Kasumi-1 (cell line): Measurements from ENCODE around the gene MAPK10.
"Not testable (repeated sequence)": the region's sequence is repeated elsewhere in the genome, so short reads cannot be mapped to it uniquely, and the experiment has no call there.

ENCODE experiments used
- DNase-seq, 2 experiments: peaks; one replicate each; lab custom pipeline; 2025; lab: John Stamatoyannopoulos, UW

The MAPK10 gene

GRCh38 chr4:86035688-86036087 lies 324.2 kb downstream of the MAPK10 start:
- no peak for DNase-seq

- DNase-seq: no peak
Observed at GRCh38 chr4:86034616-86035015, 325.2 kb downstream of the MAPK10 start.

DNA sequence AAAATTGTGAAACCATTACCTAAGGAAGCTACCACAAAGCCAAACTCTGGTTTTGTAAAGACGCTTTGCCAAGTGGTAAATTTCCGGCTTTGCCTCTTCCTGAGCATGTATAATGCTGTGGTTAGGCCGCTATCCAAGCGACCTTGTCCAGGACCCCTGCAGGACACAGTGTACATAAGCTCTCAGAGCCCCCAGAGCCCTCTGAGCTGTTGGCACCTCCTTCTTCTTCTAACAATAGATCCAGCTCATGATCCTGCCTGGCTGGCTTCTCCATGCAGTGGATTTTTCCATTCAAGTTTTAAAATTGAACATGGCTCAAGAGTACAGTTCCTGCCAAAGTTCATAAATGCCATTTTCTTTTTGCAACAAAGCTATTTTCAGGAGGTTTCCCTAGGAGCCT lies 326.7 kb downstream of the MAPK10 start:
- DNase-seq: peak; percentile 42 to 47

DNA sequence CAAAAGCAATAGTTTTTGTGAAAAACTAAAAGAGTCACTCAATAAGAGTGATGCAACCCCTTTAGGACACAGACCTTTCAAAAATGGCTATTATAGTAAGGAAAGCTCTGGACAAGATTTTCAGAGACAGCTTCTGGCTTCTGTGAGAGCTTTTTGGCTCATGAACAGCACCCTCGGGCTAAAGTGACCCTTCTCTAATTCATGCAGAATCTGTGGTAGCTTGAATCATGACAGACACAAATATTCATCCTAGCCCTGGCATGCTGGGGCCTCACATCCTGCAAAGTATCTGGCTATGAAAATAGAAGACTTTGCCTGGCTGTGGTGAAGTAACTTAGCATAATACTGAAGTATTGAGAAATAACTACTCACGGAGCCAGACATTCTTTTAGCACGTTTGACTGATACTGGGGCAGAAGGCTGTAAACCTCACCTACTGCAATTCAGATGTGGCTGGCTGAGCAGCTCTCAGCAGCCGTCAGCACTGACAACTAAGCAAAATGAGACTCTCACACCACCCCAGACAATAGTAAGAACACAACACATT lies 327.3 kb downstream of the MAPK10 start:
- DNase-seq: peak; percentile 61 to 68

- DNase-seq: no peak
Observed at GRCh38 chr4:86031927-86032326, 327.9 kb downstream of the MAPK10 start.

DNA sequence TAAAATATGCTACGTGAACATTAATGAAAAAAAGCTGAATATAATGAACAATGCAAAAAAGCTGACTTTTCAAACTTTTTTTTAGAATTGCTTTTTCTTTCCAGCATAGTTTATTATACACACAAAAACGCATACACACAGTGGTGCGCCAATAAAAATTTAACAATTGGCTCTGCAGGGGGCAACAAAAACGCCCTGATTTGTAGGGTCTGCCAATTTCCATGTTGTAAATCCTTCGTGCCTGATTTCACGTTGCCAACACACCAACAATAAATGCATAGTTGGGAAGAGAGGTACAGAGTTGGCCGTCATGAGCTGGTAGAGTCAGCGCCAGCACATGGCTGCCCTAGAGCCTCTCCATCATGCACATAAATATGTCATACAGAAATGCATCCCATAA lies 333.1 kb downstream of the MAPK10 start:
- DNase-seq: no peak

DNA sequence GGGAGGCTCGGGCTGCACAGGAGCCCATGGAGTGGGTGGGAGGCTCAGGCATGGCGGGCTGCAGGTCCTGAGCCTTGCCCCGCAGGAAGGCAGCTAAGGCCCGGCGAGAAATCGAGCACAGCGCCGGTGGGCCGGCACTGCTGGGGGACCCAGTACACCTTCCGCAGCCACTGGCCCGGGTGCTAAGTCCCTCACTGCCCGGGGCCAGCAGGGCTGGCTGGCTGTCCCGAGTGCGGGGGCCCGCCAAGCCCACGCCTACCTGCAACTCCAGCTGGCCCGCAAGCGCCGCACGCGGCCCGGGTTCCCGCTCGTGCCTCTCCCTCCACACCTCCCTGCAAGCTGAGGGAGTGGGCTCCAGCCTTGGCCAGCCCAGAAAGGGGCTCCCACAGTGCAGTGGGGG lies 338.2 kb downstream of the MAPK10 start:
- not testable (repeated sequence) for DNase-seq

DNA sequence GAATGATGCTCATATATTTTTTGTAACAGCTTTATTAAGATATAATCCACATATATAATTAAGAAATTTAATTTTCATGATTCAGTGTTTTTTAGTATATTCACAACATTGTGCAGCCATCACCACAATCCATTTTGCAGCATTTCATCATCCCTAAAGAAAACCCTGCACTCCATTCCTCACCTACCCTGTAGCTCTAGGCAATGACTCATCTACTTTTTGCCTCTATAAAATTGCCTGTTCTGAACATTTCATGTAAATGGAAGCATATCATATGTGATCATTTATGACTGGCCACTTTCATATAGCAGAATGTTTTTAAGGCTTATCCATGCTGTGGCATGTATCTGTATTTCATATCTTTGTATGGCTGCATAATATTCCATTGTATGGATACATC lies 339.9 kb downstream of the MAPK10 start:
- no peak for DNase-seq

DNA sequence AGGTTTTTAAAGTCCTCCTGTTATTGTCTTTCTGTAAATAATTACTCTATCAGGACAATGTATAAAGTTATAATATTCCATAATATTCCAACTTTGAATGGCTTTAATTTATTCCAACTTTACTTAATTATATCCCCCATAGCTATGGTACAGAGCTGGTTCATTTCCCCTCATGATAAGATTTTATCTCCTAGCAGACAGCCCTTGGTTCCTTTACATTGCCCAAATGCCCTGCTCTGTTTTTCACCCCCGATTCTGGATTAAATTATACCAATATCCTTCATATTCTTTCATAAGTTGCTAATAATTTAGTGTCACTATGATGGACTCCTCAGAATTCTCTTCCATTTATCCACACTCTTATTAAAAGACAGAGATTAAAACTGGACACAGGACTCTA lies 340.5 kb downstream of the MAPK10 start:
- no peak for DNase-seq

GRCh38 chr4:86015412-86016350 lies 344.2 kb downstream of the MAPK10 start:
- DNase-seq: no peak

DNA sequence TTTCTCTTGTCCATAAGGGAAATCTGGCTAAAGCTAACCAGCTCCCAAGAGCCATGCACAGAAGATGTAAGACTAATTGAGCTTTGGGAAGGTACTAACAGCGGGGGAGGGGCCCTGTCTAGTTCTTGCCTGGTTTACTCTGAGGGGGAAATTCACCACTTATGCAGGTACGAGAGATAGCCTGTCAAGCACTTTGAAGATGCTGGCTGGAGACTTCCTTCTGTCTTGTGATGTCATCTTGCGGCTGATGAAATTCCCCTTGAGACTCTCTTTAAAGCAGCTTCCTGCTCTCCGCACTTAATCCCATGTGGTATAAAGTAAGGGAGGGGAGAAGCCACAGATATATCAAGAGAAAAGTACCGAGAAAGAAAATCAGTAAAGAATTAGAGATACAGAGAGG lies 345.3 kb downstream of the MAPK10 start:
- no peak for DNase-seq

DNA sequence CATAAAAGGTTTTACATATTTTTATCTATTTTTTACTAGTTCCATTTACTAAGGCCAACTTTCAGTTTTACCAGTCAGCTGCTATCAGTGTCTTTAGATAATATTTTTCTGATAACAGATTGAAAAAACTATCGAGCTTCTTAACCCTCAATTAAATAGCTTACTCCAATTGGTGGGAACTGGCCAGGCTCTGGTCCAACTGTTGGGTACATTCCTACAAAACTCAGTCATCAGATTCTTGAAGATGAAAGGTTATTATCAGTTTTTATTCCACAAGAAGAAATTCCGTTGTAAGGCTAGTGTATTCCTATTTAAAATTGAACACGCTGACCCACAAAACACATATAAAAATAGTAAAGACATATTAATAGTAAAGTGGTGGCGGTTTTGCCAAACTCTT lies 346.2 kb downstream of the MAPK10 start:
- DNase-seq: no peak

GRCh38 chr4:86011117-86011516 lies 348.7 kb downstream of the MAPK10 start:
- no peak for DNase-seq

- DNase-seq: no peak
Observed at GRCh38 chr4:86007042-86007441, 352.8 kb downstream of the MAPK10 start.

GRCh38 chr4:86006057-86006456 lies 353.8 kb downstream of the MAPK10 start:
- DNase-seq: no peak

DNA sequence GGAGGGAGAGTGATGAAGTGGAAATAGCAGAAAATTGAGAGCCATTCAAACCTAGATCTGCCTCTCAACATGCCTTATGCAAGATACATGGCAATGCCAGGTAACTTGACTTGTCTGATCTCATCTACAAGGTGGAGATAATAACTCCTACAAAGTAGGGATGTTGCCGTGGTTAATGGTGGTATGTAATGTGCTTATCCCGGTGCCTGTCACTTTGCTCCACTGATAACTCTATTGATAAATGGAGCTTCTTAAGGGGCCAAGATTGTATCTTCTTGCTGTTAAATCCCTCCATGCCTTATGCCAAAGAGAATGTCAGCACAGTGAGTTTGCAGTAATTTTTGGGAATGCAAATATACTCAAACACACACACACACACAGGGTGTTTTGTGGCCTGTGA lies 355.8 kb downstream of the MAPK10 start:
- no peak for DNase-seq

DNA sequence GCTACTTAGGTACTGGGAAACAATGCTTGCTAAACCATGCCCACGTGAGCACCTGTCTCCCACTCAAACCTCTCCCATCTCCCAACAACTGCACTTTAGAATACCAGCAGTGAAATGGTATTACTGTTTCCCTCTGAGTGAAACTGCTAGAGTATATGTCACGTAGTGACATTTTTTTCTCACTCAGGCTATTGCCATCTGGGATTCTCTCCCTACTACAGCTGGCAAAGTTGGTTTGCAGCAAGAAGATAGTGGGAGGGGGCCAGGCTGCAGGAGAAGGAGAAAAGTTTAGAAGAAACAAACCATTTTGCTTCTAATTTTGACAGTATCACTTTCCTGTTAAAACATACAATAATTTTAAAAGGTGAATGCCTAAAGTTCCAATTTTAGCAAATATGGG lies 358.3 kb downstream of the MAPK10 start:
- no peak for DNase-seq

DNA sequence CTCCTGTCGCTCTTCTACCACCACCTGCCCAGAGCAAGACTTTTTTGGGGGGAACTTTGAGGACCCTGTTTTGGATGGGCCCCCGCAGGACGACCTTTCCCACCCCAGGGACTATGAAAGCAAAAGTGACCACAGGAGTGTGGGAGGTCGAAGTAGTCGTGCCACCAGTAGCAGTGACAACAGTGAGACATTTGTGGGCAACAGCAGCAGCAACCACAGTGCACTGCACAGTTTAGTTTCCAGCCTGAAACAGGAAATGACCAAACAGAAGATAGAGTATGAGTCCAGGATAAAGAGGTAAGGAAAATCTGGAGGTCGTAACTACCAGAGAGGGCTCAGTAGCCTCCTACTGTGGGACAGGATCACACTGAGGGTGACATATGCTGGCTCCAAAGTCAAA lies 364.5 kb downstream of the MAPK10 start:
- peak; percentile 2 to 11 for DNase-seq

GRCh38 chr4:85994576-85994975 lies 365.3 kb downstream of the MAPK10 start:
- DNase-seq: no peak

DNA sequence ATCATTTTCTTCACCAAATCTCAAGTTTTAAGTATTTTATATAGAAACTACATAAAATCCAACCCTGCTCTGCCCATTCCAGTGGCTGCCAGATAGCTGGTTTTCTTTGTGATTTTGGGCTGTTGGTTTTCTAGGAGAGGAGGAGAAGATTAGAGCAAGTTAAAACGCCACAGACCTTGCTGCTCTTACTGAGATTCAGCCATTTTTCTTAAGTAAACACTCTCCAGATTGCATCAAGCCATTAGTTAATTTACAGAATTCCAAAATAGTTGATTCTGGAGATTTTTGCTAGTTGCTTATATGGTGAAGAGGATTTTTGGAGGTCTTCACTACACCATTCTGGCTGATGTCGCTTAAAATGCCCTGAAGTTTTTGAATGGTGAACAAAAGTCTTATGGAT lies 366.2 kb downstream of the MAPK10 start:
- no peak for DNase-seq

DNA sequence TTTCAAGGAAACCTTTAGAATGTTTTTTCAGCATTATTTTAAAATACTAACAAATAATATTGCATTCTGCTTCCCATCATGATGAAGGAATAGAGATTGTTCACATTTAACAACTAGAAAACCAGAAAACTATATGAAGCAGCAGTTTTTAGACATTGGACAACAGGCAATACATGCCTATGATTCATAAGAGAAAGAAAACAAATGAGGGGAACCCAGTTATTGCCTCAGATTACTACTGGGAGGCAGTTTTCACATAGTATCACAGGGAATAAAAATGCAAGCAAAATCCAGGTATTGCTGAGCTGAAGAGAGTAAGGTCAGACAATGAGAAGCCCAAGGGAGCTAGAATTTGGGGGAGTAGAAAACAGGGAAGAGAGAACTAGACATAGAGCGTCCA lies 373.6 kb downstream of the MAPK10 start:
- no peak for DNase-seq

DNA sequence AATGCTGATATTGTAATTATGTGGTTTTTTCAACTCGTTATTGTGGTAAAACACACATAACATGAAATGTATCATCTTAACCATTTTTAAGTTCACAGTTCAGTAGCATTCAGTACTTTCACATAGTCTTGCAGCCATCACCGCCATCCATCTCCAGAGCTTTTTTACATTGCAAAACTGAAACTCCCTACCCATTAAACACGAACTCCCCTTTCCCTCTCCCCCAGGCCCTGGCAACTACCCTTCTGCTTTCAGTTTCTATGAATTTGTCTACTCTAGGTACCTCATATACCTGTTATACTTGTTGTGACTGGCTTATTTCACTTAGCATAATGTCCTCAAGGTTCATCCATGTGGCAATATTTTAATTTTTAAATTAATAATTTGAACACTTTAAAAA lies 380.6 kb downstream of the MAPK10 start:
- DNase-seq: no peak

DNA sequence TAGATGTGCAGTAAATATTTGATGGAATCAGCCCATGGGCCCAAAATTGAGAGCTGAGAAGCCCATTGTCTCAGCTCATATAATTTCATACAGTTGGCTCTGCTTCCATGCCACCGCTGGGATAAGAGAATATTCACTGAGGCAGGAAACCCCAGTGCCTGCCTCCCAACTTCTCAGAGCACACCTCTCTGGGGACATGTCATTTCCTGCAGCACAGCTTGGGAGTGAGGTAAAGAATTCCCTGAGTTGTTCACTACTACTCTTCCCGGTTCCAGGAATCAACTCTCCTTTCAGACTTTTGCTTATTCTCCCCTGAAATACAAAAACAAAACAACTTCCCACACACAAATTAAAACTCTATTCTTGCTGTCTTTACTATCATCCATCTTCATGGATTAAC lies 389.3 kb downstream of the MAPK10 start:
- DNase-seq: no peak
